ENCODE measurements around the gene METTL26.

Gene METTL26

GRCh38 chr16:669666-670065 lies 33.6 kb upstream of the METTL26 start:
- TF ChIP-seq, protein P1, sequence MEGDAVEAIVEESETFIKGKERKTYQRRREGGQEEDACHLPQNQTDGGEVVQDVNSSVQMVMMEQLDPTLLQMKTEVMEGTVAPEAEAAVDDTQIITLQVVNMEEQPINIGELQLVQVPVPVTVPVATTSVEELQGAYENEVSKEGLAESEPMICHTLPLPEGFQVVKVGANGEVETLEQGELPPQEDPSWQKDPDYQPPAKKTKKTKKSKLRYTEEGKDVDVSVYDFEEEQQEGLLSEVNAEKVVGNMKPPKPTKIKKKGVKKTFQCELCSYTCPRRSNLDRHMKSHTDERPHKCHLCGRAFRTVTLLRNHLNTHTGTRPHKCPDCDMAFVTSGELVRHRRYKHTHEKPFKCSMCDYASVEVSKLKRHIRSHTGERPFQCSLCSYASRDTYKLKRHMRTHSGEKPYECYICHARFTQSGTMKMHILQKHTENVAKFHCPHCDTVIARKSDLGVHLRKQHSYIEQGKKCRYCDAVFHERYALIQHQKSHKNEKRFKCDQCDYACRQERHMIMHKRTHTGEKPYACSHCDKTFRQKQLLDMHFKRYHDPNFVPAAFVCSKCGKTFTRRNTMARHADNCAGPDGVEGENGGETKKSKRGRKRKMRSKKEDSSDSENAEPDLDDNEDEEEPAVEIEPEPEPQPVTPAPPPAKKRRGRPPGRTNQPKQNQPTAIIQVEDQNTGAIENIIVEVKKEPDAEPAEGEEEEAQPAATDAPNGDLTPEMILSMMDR (IDR thresholded peaks at IDR 0.05; ENCODE audit: extremely low read depth, insufficient read depth, missing control alignments): no peak
- DNase-seq (ENCODE audit: low spot score): no peak
- in situ Hi-C loops (cut with MboI; ENCODE audit: low pct_unique_long_range_greater_than_20kb, low sequenced_read_pairs, unreplicated experiment): no loop called here

GRCh38 chr16:668519-669171 lies 32.5 kb upstream of the METTL26 start:
- no peak for DNase-seq (ENCODE audit: low spot score)
- in situ Hi-C loops (cut with MboI; ENCODE audit: low pct_unique_long_range_greater_than_20kb, low sequenced_read_pairs, unreplicated experiment): no loop called here
- TF ChIP-seq, protein P1 (IDR thresholded peaks at IDR 0.05; ENCODE audit: extremely low read depth, insufficient read depth, missing control alignments): no peak

- in situ Hi-C loops (cut with MboI; ENCODE audit: low pct_unique_long_range_greater_than_20kb, low sequenced_read_pairs, unreplicated experiment): no loop called here
- DNase-seq (ENCODE audit: low spot score): peak; percentile 96
- TF ChIP-seq, protein P1 (IDR thresholded peaks at IDR 0.05; ENCODE audit: extremely low read depth, insufficient read depth, missing control alignments): peak; percentile 99
These were observed 31.8 kb upstream of the METTL26 start, which contains the start of gene RHOT2 for GRCh38 chr16:667780-668518. TSS of gene RHOT2 (plus strand) at chr16:668132. CDS start at chr16:668200, 68 bp downstream.

DNA sequence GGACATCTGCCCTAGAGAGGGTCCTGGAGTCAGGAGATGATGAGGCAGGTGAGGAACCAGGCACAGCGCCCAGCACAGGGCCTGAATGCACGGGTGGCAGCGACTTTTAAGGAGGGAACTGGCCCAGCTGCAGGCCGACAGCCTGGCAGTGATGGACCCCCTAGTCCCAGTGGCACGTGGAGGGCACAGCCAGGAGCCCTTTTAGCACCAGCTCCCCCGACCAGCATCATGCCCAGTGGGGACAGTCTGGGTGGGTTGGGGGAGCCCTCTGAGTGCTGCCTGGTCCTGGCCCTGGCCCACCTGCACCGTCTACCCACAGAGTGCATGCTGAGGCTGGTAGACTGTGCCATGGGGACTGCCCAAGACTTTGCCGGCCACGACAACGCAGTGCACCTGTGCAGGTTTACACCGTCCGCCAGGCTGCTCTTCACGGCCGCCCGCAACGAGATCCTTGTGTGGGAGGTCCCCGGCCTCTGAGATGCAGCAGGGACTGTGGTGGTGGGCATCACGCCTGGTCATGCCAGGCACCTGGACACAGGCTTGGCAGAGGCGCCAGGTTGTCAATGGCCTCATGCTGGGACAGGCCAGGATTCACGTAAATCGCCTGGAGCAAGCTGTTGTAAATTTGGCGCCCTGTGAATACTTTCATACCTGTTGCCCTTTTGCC lies 31.1 kb upstream of the METTL26 start:
- no peak for DNase-seq (ENCODE audit: low spot score)
- in situ Hi-C loops (cut with MboI; ENCODE audit: low pct_unique_long_range_greater_than_20kb, low sequenced_read_pairs, unreplicated experiment): no loop called here
- TF ChIP-seq, protein P1 (IDR thresholded peaks at IDR 0.05; ENCODE audit: extremely low read depth, insufficient read depth, missing control alignments): no peak

DNA sequence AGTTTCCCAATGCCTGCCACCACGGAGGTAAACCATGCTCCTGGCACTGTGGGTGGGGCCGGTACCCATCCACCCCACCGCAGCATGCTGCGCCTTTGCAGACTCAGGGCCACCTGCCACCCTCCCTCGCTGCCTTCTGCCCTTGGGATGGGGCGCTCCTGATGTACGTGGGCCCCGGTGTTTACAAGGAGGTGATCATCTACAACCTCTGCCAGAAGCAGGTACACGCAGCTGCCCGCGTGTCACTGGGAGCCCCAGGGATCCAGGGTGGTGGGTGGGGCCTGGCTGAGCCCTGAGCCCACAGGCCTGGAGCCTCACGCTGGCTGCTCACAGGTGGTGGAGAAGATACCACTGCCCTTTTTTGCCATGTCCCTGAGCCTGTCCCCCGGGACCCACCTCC lies 30.5 kb upstream of the METTL26 start:
- TF ChIP-seq, protein P1 (IDR thresholded peaks at IDR 0.05; ENCODE audit: extremely low read depth, insufficient read depth, missing control alignments): no peak
- DNase-seq (ENCODE audit: low spot score): no peak
- in situ Hi-C loops (cut with MboI; ENCODE audit: low pct_unique_long_range_greater_than_20kb, low sequenced_read_pairs, unreplicated experiment): no loop called here

- in situ Hi-C loops (cut with MboI; ENCODE audit: low pct_unique_long_range_greater_than_20kb, low sequenced_read_pairs, unreplicated experiment): no loop called here
- TF ChIP-seq, protein P1 (IDR thresholded peaks at IDR 0.05; ENCODE audit: extremely low read depth, insufficient read depth, missing control alignments): no peak
- DNase-seq (ENCODE audit: low spot score): no peak
These were observed 26.5 kb upstream of the METTL26 start for GRCh38 chr16:662597-662996.
